Neutrophil (primary cell): ENCODE measurements around the gene FDCSP.
"Not testable (repeated sequence)": the region's sequence is repeated elsewhere in the genome, so short reads cannot be mapped to it uniquely, and the experiment has no call there.

Source experiments
- H3K27ac ChIP-seq: fragments of 200-600 bp; sonication (generic); 2 replicates; pipeline ENCODE4 v1.5.1; 2016; ENCODE audit warnings: mild to moderate bottlenecking, moderate library complexity
- H3K27me3 ChIP-seq: fragments of 200-600 bp; sonication (generic); 2 replicates; pipeline ENCODE4 v1.6.0; 2016; ENCODE audit warnings: mild to moderate bottlenecking
- H3K36me3 ChIP-seq: fragments of 200-600 bp; sonication (generic); 2 replicates; pipeline ENCODE4 v1.5.1; 2017
- H3K4me1 ChIP-seq, 2 experiments: fragments of 200-600 bp in 1 of 2; sonication (generic) in 1 of 2; 1 replicate in 1 of 2; 2 replicates in 1 of 2; pipeline versions ENCODE4 v1.5.1 to v1.6.1; 2013 to 2016; ENCODE audit warnings: low read depth in 1 of 2, low read length in 1 of 2, mild to moderate bottlenecking in 1 of 2, moderate library complexity in 1 of 2; ENCODE audit not compliant: control insufficient read depth in 1 of 2, insufficient read depth in 1 of 2
- H3K4me3 ChIP-seq, 2 experiments: fragments of 200-600 bp in 1 of 2; sonication (generic) in 1 of 2; 1 replicate in 1 of 2; 2 replicates in 1 of 2; pipeline ENCODE4 v1.5.1; 2013 to 2016; ENCODE audit warnings: low read depth in 1 of 2, low read length in 1 of 2, mild to moderate bottlenecking in 1 of 2, moderate library complexity in 1 of 2
- H3K9me3 ChIP-seq: fragments of 200-600 bp; sonication (generic); 2 replicates; pipeline ENCODE4 v1.5.1; 2016
- CTCF ChIP-seq: fragments of 200-600 bp; sonication (generic); IDR thresholded peaks from 2 replicates; pipeline ENCODE4 v1.5.1; 2016; ENCODE audit warnings: antibody characterized with exemption

FDCSP gene

GRCh38 chr4:70191647-70192046, 34.3 kb upstream of the FDCSP start:
- Histone ChIP-seq H3K4me1 (no peaks in the 10 kb centered on the region), H3K36me3 (no peaks in the 10 kb centered on the region), H3K4me3 (no peak overlapping the region), H3K27ac (no peak overlapping the region), H3K27me3 (no peaks in the 10 kb centered on the region), H3K9me3 (no peaks in the 10 kb centered on the region)
- no peak for TF ChIP-seq CTCF

GRCh38 chr4:70192895-70193294, 33.0 kb upstream of the FDCSP start:
- Histone ChIP-seq H3K4me3 (no peak overlapping the region), H3K27me3 (no peaks in the 10 kb centered on the region), H3K4me1 (no peaks in the 10 kb centered on the region), H3K9me3 (no peaks in the 10 kb centered on the region), H3K27ac (no peak overlapping the region), H3K36me3 (no peaks in the 10 kb centered on the region)
- TF ChIP-seq CTCF = no peak

GRCh38 chr4:70195425-70195824, 30.5 kb upstream of the FDCSP start, which contains the start of gene ODAM:
Gene ODAM (plus strand): TSS chr4:70195725. CDS start chr4:70196544, 819 bp downstream.
- Histone ChIP-seq H3K36me3 (no peaks in the 10 kb centered on the region), H3K4me1 (no peaks in the 10 kb centered on the region), H3K4me3 (no peak within 1 kb of the TSS), H3K9me3 (no peaks in the 10 kb centered on the region), H3K27ac (no peak within 1 kb of the TSS), H3K27me3 (no peaks in the 10 kb centered on the region)
- no peak for TF ChIP-seq CTCF

- Histone ChIP-seq H3K27me3 (no peaks in the 10 kb centered on the region), H3K4me1 (no peaks in the 10 kb centered on the region), H3K36me3 (no peaks in the 10 kb centered on the region), H3K27ac (no peak overlapping the region), H3K9me3 (no peaks in the 10 kb centered on the region), H3K4me3 (no peak overlapping the region)
- TF ChIP-seq CTCF = no peak
Measured at GRCh38 chr4:70196857-70197256, 29.1 kb upstream of the FDCSP start.

GRCh38 chr4:70197842-70198241, 28.1 kb upstream of the FDCSP start:
- no peak overlapping the region for H3K27ac ChIP-seq
- no peaks in the 10 kb centered on the region for H3K4me1 ChIP-seq
- H3K27me3 ChIP-seq = no peaks in the 10 kb centered on the region
- no peaks in the 10 kb centered on the region for H3K36me3 ChIP-seq
- no peak for TF ChIP-seq CTCF
- no peak overlapping the region for H3K4me3 ChIP-seq
- no peaks in the 10 kb centered on the region for H3K9me3 ChIP-seq

- Histone ChIP-seq H3K9me3 (no peaks in the 10 kb centered on the region), H3K4me1 (no peaks in the 10 kb centered on the region), H3K27ac (no peak overlapping the region), H3K36me3 (no peaks in the 10 kb centered on the region), H3K4me3 (no peak overlapping the region), H3K27me3 (no peaks in the 10 kb centered on the region)
- no peak for TF ChIP-seq CTCF
Measured at GRCh38 chr4:70203601-70204000, 22.3 kb upstream of the FDCSP start.

GRCh38 chr4:70212752-70213151, 13.2 kb upstream of the FDCSP start:
- not testable (repeated sequence) for H3K4me1 ChIP-seq, H3K9me3 ChIP-seq, H3K27ac ChIP-seq, H3K4me3 ChIP-seq, H3K27me3 ChIP-seq, H3K36me3 ChIP-seq

GRCh38 chr4:70216109-70216508, 9.8 kb upstream of the FDCSP start:
- not testable (repeated sequence) for H3K9me3 ChIP-seq, H3K4me3 ChIP-seq, H3K4me1 ChIP-seq, H3K36me3 ChIP-seq, H3K27me3 ChIP-seq, H3K27ac ChIP-seq
